ENCODE results near the gene WDR87. TPM values are rescaled to one million over a fixed set of nuclear protein-coding genes. Genes with fewer than 3 reads are reported as not detected.

The WDR87 gene
- total and polyA plus RNA-seq, 10 of the 15 experiments (the other 5 are each of a cell fraction or from before 2014, with no cell fraction given), result not detected

DNA sequence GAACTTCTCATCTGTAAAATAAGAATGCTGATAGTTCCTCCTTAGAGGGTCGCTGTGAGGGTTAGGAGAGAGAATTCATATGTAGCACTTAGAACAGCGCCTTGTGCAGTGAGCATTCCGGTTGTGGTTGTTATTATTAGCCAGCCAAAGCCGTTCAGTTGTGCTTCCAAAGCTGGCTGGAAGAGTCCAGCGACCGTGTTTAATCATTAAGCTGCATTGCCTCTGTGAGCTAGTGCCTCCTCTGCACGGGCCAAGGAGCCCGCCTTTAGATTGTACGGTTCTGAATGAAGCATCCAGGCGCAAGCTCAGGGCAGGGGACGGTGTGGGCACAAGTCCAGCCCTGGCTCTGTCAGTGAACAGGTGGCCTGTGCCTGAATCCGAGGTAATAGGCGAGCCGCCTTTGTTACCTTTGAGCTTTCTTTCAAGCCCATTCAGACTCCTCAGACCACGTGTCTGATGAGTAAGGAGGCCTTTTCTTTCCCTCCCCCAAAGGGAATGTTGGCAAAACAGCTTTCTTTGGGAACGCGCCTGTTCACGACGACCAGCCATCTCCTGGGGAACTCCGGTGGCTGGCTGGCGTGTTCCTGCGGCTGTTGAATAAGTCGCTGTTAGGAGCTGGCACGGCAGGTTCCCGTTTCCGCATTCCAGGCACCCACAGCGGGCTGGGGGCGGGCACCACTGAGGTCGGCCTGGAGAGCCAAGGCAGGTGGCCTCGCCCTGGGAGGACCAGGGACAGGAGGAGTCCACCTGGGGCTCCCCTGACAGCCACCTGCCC is 25.7 kb upstream of the WDR87 start (continued):
- TF ChIP-seq IRF3 (IDR thresholded peaks at IDR 0.05), result no peak
- TF ChIP-seq RELA (IDR thresholded peaks at IDR 0.05; ENCODE audit: borderline replicate concordance, partially characterized antibody), result no peak
- TF ChIP-seq SMC3 (IDR thresholded peaks at IDR 0.05; ENCODE audit: borderline replicate concordance, low read length), result 0 out of 2 replicates have a peak, but pooled peaks have one; percentile 17
- TF ChIP-seq PAX8 (IDR thresholded peaks at IDR 0.05), result no peak
- TF ChIP-seq ELK1 (IDR thresholded peaks at IDR 0.05; ENCODE audit: low read depth, low read length), result no peak
- TF ChIP-seq JUND (IDR thresholded peaks at IDR 0.05; ENCODE audit: low read depth, low read length), result no peak
- TF ChIP-seq ATF7 (IDR thresholded peaks at IDR 0.05; ENCODE audit: low read depth), result no peak
- no peak for TF ChIP-seq TBL1XR1 (IDR thresholded peaks at IDR 0.05; ENCODE audit: low read depth, low read length)
- no peak for TF ChIP-seq JUNB (IDR thresholded peaks at IDR 0.05)
- no peak for TF ChIP-seq KLF5 (IDR thresholded peaks at IDR 0.05; ENCODE audit: partially characterized antibody)
- no peak; the same call in 1 of the 2 replicates for TF ChIP-seq NR2F1 (conservative IDR thresholded peaks at IDR 0.05)
- TF ChIP-seq ASH2L (IDR thresholded peaks at IDR 0.05; ENCODE audit: borderline replicate concordance, low read depth), result no peak
- TF ChIP-seq NFYB (IDR thresholded peaks at IDR 0.05; ENCODE audit: insufficient read depth, low read depth, low read length), result no peak
- peak; percentile 3; the same call in 1 of the 2 replicates for TF ChIP-seq RUNX3 (IDR thresholded peaks at IDR 0.05; ENCODE audit: low read length)
- no peak for TF ChIP-seq IRF5 (IDR thresholded peaks at IDR 0.05; ENCODE audit: borderline replicate concordance)
